ENCODE results near the gene CCDC6. TPM values are rescaled to one million over a fixed set of nuclear protein-coding genes. Genes with fewer than 3 reads are reported as not detected.
A peak's percentile ranks its signal among the peaks of the same experiment; 100 is the strongest.
"Not testable (repeated sequence)": the region's sequence is repeated elsewhere in the genome, so short reads cannot be mapped to it uniquely, and the experiment has no call there.

CCDC6 gene
- 10 to 100 TPM; 10.6 to 94.0 (median 18.4) TPM for total RNA-seq

GRCh38 chr10:59906417-59907202 lies at the start of gene CCDC6:
Gene CCDC6, minus strand, starts transcription at chr10:59906556. Its CDS starts 132 bp downstream, at chr10:59906424.
- in situ Hi-C loops (cut with MboI; ENCODE audit: low pct_unique_long_range_greater_than_20kb in 2 of 9, low sequenced_read_pairs in 9 of 9, unreplicated experiment in 9 of 9), result no loop called here
- peak; percentile 84 to 94 (median 92) for ATAC-seq (replicated peaks in 6 of 8)

GRCh38 chr10:59954296-59954695 lies 47.9 kb upstream of the CCDC6 start:
- in situ Hi-C loops (cut with MboI; ENCODE audit: low pct_unique_long_range_greater_than_20kb in 2 of 9, low sequenced_read_pairs in 9 of 9, unreplicated experiment in 9 of 9), result no loop called here
- H3K4me1 ChIP-seq (replicated peaks in 1 of 2), result no peaks in the 10 kb centered on the region
- no peak for ATAC-seq (replicated peaks in 6 of 8)
- 31 to 100% (median 89%) methylated on average over 2 to 3 of the region's 3 CpGs for WGBS, 10 experiments
- no peak overlapping the region for H3K27ac ChIP-seq
- no peak overlapping the region for H3K4me3 ChIP-seq

More at GRCh38 chr10:59906417-59907202, at the start of gene CCDC6:
- Histone ChIP-seq H3K27ac (peak within 1 kb of the TSS; percentile 80 to 92), H3K4me1 (replicated peaks in 1 of 2) (peaks cover 7 to 24% of the 10 kb centered on the region in 2 donors), H3K4me3 (peak within 1 kb of the TSS; percentile 58 to 98 (median 81))
- 0 to 2% (median 0%) methylated on average over 1 to 12 of the region's 64 CpGs; no CpG with 5 or more reads in 4 of the 10 experiments for WGBS, 10 experiments

GRCh38 chr10:59953711-59954110 lies 47.4 kb upstream of the CCDC6 start:
- in situ Hi-C loops (cut with MboI; ENCODE audit: low pct_unique_long_range_greater_than_20kb in 2 of 9, low sequenced_read_pairs in 9 of 9, unreplicated experiment in 9 of 9); ATAC-seq (replicated peaks in 6 of 8); H3K27ac ChIP-seq; H3K4me1 ChIP-seq (replicated peaks in 1 of 2); H3K4me3 ChIP-seq: not testable (repeated sequence)
- WGBS, 10 experiments, result 14 to 100% (median 96%) methylated on average over 1 of the region's 2 CpGs; no CpG with 5 or more reads in 2 of the 10 experiments

- WGBS, 10 experiments, result 17 to 100% (median 68%) methylated on average over 1 to 2 of the region's 2 CpGs
- Histone ChIP-seq H3K4me1 (replicated peaks in 1 of 2) (no peaks in the 10 kb centered on the region), H3K4me3 (no peak overlapping the region), H3K27ac (no peak overlapping the region)
- in situ Hi-C loops (cut with MboI; ENCODE audit: low pct_unique_long_range_greater_than_20kb in 2 of 9, low sequenced_read_pairs in 9 of 9, unreplicated experiment in 9 of 9), result no loop called here
- no peak for ATAC-seq (replicated peaks in 6 of 8)
These were observed 43.7 kb upstream of the CCDC6 start for GRCh38 chr10:59950105-59950504.

GRCh38 chr10:59949608-59950007 lies 43.3 kb upstream of the CCDC6 start:
- in situ Hi-C loops (cut with MboI; ENCODE audit: low pct_unique_long_range_greater_than_20kb in 2 of 9, low sequenced_read_pairs in 9 of 9, unreplicated experiment in 9 of 9), result no loop called here
- no peak for ATAC-seq (replicated peaks in 6 of 8)
- no peaks in the 10 kb centered on the region for H3K4me1 ChIP-seq (replicated peaks in 1 of 2)
- no peak overlapping the region for H3K27ac ChIP-seq
- 0 to 100% (median 86%) methylated on average over 1 of the region's 1 CpG; no CpG with 5 or more reads in 1 of the 10 experiments for WGBS, 10 experiments
- no peak overlapping the region for H3K4me3 ChIP-seq

GRCh38 chr10:59945991-59946390 lies 39.6 kb upstream of the CCDC6 start:
- no peak for ATAC-seq (replicated peaks in 6 of 8)
- WGBS, 10 experiments, result 4 to 48% (median 34%) methylated on average over 2 of the region's 2 CpGs; no CpG with 5 or more reads in 3 of the 10 experiments
- in situ Hi-C loops (cut with MboI; ENCODE audit: low pct_unique_long_range_greater_than_20kb in 2 of 9, low sequenced_read_pairs in 9 of 9, unreplicated experiment in 9 of 9), result no loop called here
- Histone ChIP-seq H3K4me1 (replicated peaks in 1 of 2) (no peaks in the 10 kb centered on the region), H3K4me3 (no peak overlapping the region), H3K27ac (no peak overlapping the region)

GRCh38 chr10:59945590-59945989 lies 39.2 kb upstream of the CCDC6 start:
- H3K4me3 ChIP-seq, result no peak overlapping the region
- 40 to 100% (median 77%) methylated on average over 1 to 5 of the region's 5 CpGs; no CpG with 5 or more reads in 1 of the 10 experiments for WGBS, 10 experiments
- no peak overlapping the region for H3K27ac ChIP-seq
- in situ Hi-C loops (cut with MboI; ENCODE audit: low pct_unique_long_range_greater_than_20kb in 2 of 9, low sequenced_read_pairs in 9 of 9, unreplicated experiment in 9 of 9), result no loop called here
- no peak for ATAC-seq (replicated peaks in 6 of 8)
- H3K4me1 ChIP-seq (replicated peaks in 1 of 2), result no peaks in the 10 kb centered on the region

- Histone ChIP-seq H3K27ac (no peak overlapping the region), H3K4me3 (no peak overlapping the region), H3K4me1 (replicated peaks in 1 of 2) (no peaks in the 10 kb centered on the region)
- 52 to 100% (median 84%) methylated on average over 1 to 14 of the region's 16 CpGs for WGBS, 10 experiments
- in situ Hi-C loops (cut with MboI; ENCODE audit: low pct_unique_long_range_greater_than_20kb in 2 of 9, low sequenced_read_pairs in 9 of 9, unreplicated experiment in 9 of 9), result no loop called here
- no peak for ATAC-seq (replicated peaks in 6 of 8)
These were observed 38.1 kb upstream of the CCDC6 start for GRCh38 chr10:59944339-59944935.

- in situ Hi-C loops (cut with MboI; ENCODE audit: low pct_unique_long_range_greater_than_20kb in 2 of 9, low sequenced_read_pairs in 9 of 9, unreplicated experiment in 9 of 9), result no loop called here
- ATAC-seq (replicated peaks in 6 of 8), result no peak
- H3K27ac ChIP-seq, result no peak overlapping the region
- H3K4me3 ChIP-seq, result no peak overlapping the region
- WGBS, 10 experiments, result 29 to 100% (median 88%) methylated on average over 1 to 2 of the region's 4 CpGs; no CpG with 5 or more reads in 4 of the 10 experiments
- no peaks in the 10 kb centered on the region for H3K4me1 ChIP-seq (replicated peaks in 1 of 2)
These were observed 36.2 kb upstream of the CCDC6 start for GRCh38 chr10:59942556-59942955.

- WGBS, 10 experiments, result 0 to 100% (median 16%) methylated on average over 1 of the region's 1 CpG; no CpG with 5 or more reads in 2 of the 10 experiments
- in situ Hi-C loops (cut with MboI; ENCODE audit: low pct_unique_long_range_greater_than_20kb in 2 of 9, low sequenced_read_pairs in 9 of 9, unreplicated experiment in 9 of 9), result no loop called here
- no peak overlapping the region for H3K27ac ChIP-seq
- H3K4me1 ChIP-seq (replicated peaks in 1 of 2), result no peaks in the 10 kb centered on the region
- peak in 3 of 8 experiments; percentile 61 to 99 (median 68) for ATAC-seq (replicated peaks in 6 of 8)
- H3K4me3 ChIP-seq, result no peak overlapping the region
These were observed 31.4 kb upstream of the CCDC6 start for GRCh38 chr10:59937720-59938119.

GRCh38 chr10:59934701-59935100 lies 28.3 kb upstream of the CCDC6 start:
- no peaks in the 10 kb centered on the region for H3K4me1 ChIP-seq (replicated peaks in 1 of 2)
- in situ Hi-C loops (cut with MboI; ENCODE audit: low pct_unique_long_range_greater_than_20kb in 2 of 9, low sequenced_read_pairs in 9 of 9, unreplicated experiment in 9 of 9), result no loop called here
- no peak for ATAC-seq (replicated peaks in 6 of 8)
- no peak overlapping the region for H3K27ac ChIP-seq
- WGBS, 10 experiments, result 18 to 100% (median 88%) methylated on average over 1 to 2 of the region's 2 CpGs
- no peak overlapping the region for H3K4me3 ChIP-seq

- WGBS, 10 experiments, result 29 to 100% (median 90%) methylated on average over 1 to 5 of the region's 5 CpGs
- in situ Hi-C loops (cut with MboI; ENCODE audit: low pct_unique_long_range_greater_than_20kb in 2 of 9, low sequenced_read_pairs in 9 of 9, unreplicated experiment in 9 of 9); H3K27ac ChIP-seq; H3K4me1 ChIP-seq (replicated peaks in 1 of 2); H3K4me3 ChIP-seq; ATAC-seq (replicated peaks in 6 of 8): not testable (repeated sequence)
These were observed 24.6 kb upstream of the CCDC6 start for GRCh38 chr10:59930788-59931521.

- in situ Hi-C loops (cut with MboI; ENCODE audit: low pct_unique_long_range_greater_than_20kb in 2 of 9, low sequenced_read_pairs in 9 of 9, unreplicated experiment in 9 of 9), result no loop called here
- 29 to 97% (median 87%) methylated on average over 2 of the region's 2 CpGs for WGBS, 10 experiments
These were observed 19.7 kb upstream of the CCDC6 start for GRCh38 chr10:59926086-59926485.

More at GRCh38 chr10:59926086-59926485, 19.7 kb upstream of the CCDC6 start:
- Histone ChIP-seq H3K4me1 (replicated peaks in 1 of 2) (no peaks in the 10 kb centered on the region), H3K4me3 (no peak overlapping the region), H3K27ac (no peak overlapping the region)
- ATAC-seq (replicated peaks in 6 of 8), result no peak
